ENCODE measurements around the gene CHD6.

Gene CHD6

GRCh38 chr20:41458761-41459160 is 159.4 kb downstream of the CHD6 start:
- DNase-seq = no peak

- DNase-seq = no peak
Observed at GRCh38 chr20:41457173-41457857, 160.9 kb downstream of the CHD6 start.

- no peak for DNase-seq
Observed at GRCh38 chr20:41456351-41456750, 161.8 kb downstream of the CHD6 start.

DNA sequence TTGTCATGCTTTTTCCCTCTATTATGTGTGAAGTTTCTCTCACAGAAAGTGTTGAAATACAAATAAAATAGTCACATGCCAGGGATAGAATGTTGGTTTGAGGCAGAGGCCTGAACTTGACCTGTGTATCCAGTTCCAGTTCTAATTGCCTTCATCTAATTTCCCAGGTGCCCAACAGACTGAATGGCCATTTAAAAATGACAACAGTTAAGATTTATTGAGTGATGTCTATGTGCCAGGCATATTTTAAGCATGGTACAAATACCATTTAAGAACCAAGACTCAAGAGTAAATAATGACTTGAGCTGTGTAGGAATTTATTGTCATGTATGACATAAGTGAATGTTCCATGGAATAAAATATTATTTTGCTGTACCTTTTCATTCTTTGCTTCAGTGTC is 163.9 kb downstream of the CHD6 start:
- no peak for DNase-seq

DNA sequence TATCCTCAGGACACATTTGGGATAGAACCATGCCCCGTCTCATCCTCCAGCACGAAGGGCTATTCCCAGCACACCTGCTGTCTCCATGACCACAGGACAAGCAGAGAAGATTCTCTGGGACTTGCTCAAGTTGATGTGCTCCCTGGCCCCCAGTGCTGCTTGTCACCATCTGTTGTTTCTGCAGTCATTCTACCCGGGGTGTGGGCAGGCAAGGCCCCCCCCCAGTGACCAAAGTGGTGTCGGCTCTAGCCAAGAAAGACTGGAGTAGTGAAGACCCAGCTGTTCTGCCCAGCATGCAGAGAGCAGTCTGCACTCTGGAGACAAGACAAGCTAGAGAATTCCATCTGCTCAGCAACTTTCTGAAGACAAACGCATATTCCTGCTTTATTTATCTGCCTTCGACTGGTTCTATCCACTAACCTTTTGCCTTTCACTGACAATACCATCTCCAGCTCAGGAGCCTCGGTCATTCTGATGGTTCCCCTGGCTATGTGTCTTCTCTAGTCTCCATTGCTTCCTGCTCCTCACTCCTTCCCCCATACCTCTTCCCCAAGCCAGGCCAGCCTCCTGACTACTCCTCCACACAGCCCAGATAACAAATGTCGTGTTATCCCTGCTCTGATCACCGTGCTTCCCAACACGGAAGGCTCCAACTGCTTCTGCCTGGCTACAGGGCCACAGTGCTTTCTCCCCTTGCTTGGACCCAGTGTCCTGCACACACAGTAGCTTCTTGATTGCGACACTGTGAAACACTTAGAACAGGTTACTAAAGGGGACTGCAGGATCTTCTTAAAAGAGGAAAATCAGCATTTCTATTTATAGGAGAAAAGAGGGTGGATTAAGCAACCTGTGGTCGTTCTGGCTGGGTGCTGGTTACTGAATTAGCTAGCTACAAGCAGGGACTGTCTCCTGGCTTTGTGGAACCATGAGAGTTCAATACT is 164.9 kb downstream of the CHD6 start:
- no peak for DNase-seq

- DNase-seq = no peak
Observed at GRCh38 chr20:41452226-41452625, 166.0 kb downstream of the CHD6 start.

- DNase-seq = no peak
Observed at GRCh38 chr20:41447006-41447405, 171.2 kb downstream of the CHD6 start.

GRCh38 chr20:41446456-41446855 is 171.7 kb downstream of the CHD6 start:
- DNase-seq = no peak

- DNase-seq = no peak
Observed at GRCh38 chr20:41444821-41445220, 173.4 kb downstream of the CHD6 start.

- DNase-seq = no peak
Observed at GRCh38 chr20:41443691-41444090, 174.5 kb downstream of the CHD6 start.

- no peak for DNase-seq
Observed at GRCh38 chr20:41440882-41441281, 177.3 kb downstream of the CHD6 start.

DNA sequence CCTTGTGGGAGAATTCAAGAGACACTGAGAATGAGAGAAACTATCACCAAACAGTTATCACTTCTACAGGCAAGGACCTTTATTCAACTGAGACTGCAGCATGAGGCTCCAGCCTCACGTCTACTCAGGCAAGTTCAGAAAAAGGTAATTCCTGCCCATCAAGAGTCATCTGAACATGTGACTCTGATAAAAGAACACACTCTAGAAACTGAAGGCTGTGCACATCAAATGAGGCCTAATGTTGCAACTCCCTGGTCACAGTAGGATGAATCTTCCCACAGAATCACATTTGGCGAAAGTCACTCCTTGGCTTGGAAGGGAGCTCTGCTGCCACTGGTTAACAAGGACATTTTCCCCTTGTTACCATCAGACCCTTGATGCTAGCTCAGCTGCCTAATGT is 180.3 kb downstream of the CHD6 start:
- DNase-seq = no peak

DNA sequence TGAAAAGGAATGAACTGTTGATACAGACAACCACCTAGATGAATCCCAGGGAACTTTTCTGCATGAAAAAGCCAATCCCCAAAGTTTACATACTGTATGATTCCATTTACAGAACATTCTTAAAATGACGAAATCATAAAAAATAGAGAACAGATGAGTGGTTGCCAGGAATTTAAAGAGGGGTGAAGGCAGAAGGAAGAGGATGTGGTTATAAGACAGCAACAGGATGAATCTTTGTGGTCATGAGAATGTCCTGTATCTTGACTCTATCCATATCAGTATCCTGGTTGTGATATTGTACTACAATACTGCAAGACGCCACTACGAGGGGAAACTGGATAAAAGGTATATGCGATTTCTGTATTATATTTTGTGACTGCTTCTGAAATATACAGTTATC is 181.5 kb downstream of the CHD6 start:
- no peak for DNase-seq

DNA sequence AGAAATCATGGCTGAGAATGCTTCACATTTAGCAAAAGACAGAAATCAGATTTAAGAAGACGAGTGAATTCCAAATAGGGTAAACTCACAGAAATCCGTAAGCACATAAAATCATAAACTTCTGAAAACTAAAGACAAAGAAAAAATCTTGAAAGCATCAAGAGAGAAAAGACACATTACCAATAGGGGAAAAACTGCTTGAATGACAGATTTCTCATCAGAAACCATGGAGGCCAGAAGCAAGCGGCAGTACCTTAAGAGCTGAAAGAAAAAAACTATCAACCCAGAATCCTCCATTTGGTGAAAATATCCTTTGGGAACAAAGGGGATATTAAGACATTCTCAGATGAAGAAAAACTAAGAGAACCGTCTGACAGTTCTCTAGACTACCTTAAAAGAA is 185.0 kb downstream of the CHD6 start:
- no peak for DNase-seq

GRCh38 chr20:41432746-41433145 is 185.4 kb downstream of the CHD6 start:
- no peak for DNase-seq

DNA sequence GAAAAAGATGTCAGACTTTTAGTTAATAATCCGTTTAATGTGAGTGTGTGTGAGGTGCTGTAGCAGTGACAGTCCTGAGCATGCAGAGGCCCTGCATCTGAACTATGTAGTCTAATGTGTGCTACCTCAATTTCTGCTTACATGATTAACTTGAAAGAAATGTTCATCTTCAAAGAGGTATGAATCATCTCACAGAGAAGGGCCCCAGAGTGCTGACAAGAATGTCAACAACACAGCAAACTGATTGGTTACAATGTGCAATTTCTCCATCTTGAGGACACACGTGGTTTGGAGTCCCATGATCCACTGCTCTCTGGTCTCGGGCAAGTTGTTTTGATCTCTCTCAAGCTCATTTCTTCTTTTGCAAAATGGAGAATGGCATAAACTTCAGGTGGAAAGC is 189.9 kb downstream of the CHD6 start:
- no peak for DNase-seq

GRCh38 chr20:41427833-41428232 is 190.3 kb downstream of the CHD6 start:
- DNase-seq = no peak

DNA sequence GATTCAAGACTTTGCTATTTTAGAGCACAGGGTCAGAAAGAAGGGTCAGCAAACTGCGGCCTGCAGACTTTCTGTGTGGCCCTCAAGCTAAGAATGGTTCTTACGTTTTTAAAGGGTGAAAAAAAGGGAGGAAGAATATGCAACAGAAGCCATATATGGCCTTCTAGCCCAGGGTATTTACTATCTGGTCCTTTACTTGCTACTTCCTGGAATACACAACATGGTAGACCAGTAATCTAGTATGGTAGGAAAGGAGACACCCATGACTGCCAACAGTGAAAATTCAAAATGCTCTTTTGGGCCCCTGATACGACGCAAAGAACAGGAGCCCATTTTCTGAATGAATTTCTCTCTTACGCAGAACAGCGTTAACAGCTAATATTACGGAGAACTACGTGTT is 191.2 kb downstream of the CHD6 start:
- DNase-seq = no peak

DNA sequence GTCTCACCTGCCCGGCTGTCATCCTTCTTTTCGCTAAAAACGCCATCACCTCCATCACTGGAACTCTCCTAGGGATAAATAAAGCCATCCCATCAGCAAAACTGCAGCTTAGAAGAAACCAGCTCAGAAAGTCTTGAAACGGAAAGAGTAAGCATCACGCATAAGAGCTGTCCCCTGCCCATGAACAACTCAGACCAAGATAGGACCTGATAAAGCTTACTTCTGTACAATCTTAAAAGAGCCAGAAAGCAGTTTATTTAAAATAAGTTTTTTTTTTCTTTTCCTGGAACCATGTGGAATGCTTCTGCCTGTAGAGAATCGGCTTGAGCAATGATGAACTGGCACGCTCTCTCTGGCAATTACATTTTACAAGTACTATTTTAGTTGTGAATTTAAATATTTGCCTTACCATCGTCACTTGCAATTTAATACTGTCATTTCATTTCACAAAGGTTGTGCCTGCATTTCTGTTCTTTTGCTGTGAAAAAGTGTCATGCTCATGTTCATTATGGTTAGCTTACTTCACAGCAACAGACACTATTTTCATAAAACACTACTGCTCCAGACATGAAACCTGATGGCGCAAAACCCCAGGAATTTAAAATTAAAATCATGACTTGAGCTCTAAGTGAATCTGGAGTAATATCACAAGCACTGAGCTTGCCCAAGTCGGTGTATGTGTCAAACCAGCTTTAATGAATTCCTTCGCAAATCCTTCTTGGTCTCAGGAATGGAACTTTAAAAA is 191.9 kb downstream of the CHD6 start:
- DNase-seq = no peak

- no peak for DNase-seq
Observed at GRCh38 chr20:41425180-41425884, 192.8 kb downstream of the CHD6 start.

- DNase-seq = no peak
Observed at GRCh38 chr20:41424546-41424945, 193.6 kb downstream of the CHD6 start.

- no peak for DNase-seq
Observed at GRCh38 chr20:41424011-41424410, 194.2 kb downstream of the CHD6 start.

- DNase-seq = no peak
Observed at GRCh38 chr20:41422953-41423352, 195.2 kb downstream of the CHD6 start.
